Esophagus squamous epithelium (tissue), 4 donors: ENCODE data around the gene KLHDC7B.

Experiments
- CTCF ChIP-seq, 6 experiments: fragments of 450-650 bp in 4 of 6; fragments of 200-600 bp in 2 of 6; sonication (generic) in 2 of 6; IDR thresholded peaks; one replicate each; pipeline ENCODE4 v1.5.1; 2016 to 2019; ENCODE audit warnings: antibody characterized with exemption in 6 of 6, mild to moderate bottlenecking in 4 of 6, moderate library complexity in 4 of 6
- POLR2A ChIP-seq, 4 donors: fragments of 450-650 bp; IDR thresholded peaks; one replicate each; pipeline ENCODE4 v1.6.1; 2017; ENCODE audit warnings: antibody characterized with exemption in 4 of 4, mild to moderate bottlenecking in 4 of 4, moderate library complexity in 3 of 4

GRCh38 chr22:50497093-50497492 is 48.6 kb upstream of the KLHDC7B start:
- no peak for TF ChIP-seq CTCF (IDR thresholded peaks at IDR 0.05)
- no peak for TF ChIP-seq POLR2A (IDR thresholded peaks at IDR 0.05)
